Liver (tissue), 2 donors: ENCODE data around the gene F13A1.

ENCODE experiments used
- ZBTB33 ChIP-seq: IDR thresholded peaks from 2 replicates; pipeline ENCODE4 v1.6.1; 2016; ENCODE audit warnings: antibody characterized with exemption
- TF ChIP-seq, protein P1 (sequence below): fragments of 150-350 bp; IDR thresholded peaks from 2 replicates; pipeline ENCODE4 v1.5.1; 2017; ENCODE audit warnings: improper control_type of control experiment, low read depth, low read length; ENCODE audit not compliant: missing input control
- donor health status: healthy.

- TF ChIP-seq, protein P1, sequence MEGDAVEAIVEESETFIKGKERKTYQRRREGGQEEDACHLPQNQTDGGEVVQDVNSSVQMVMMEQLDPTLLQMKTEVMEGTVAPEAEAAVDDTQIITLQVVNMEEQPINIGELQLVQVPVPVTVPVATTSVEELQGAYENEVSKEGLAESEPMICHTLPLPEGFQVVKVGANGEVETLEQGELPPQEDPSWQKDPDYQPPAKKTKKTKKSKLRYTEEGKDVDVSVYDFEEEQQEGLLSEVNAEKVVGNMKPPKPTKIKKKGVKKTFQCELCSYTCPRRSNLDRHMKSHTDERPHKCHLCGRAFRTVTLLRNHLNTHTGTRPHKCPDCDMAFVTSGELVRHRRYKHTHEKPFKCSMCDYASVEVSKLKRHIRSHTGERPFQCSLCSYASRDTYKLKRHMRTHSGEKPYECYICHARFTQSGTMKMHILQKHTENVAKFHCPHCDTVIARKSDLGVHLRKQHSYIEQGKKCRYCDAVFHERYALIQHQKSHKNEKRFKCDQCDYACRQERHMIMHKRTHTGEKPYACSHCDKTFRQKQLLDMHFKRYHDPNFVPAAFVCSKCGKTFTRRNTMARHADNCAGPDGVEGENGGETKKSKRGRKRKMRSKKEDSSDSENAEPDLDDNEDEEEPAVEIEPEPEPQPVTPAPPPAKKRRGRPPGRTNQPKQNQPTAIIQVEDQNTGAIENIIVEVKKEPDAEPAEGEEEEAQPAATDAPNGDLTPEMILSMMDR: no peak
- no peak for TF ChIP-seq ZBTB33
These were observed 101.7 kb downstream of the F13A1 start for GRCh38 chr6:6218759-6219085.
